IPS-18a (cell line): ENCODE measurements around the gene RYR3.

Experiments used
- H3K27ac ChIP-seq: one replicate; pipeline ENCODE4 v1.5.1; 2013; ENCODE audit warnings: low read length
- H3K27me3 ChIP-seq: one replicate; pipeline ENCODE4 v1.6.1; 2013; ENCODE audit warnings: mild to moderate bottlenecking, low read length; ENCODE audit not compliant: control insufficient read depth, insufficient read depth
- H3K36me3 ChIP-seq: one replicate; pipeline ENCODE4 v1.6.1; 2013; ENCODE audit warnings: low read depth, low read length; ENCODE audit not compliant: control insufficient read depth
- H3K4me1 ChIP-seq: one replicate; pipeline ENCODE4 v1.6.1; 2013; ENCODE audit warnings: low read depth, low read length; ENCODE audit not compliant: control insufficient read depth
- H3K4me3 ChIP-seq: one replicate; pipeline ENCODE4 v1.5.1; 2013; ENCODE audit warnings: low read length
- H3K9ac ChIP-seq: one replicate; pipeline ENCODE4 v1.6.1; 2013; ENCODE audit warnings: mild to moderate bottlenecking, low read length, moderate library complexity
- H3K9me3 ChIP-seq: one replicate; pipeline ENCODE4 v1.6.1; 2013; ENCODE audit warnings: low read depth, low read length; ENCODE audit not compliant: control insufficient read depth

RYR3 gene

GRCh38 chr15:33360886-33361285, 50.1 kb downstream of the RYR3 start:
- H3K4me3 ChIP-seq: no peak overlapping the region
- H3K27ac ChIP-seq: no peak overlapping the region
- H3K9me3 ChIP-seq: no peaks in the 10 kb centered on the region
- no peaks in the 10 kb centered on the region for H3K36me3 ChIP-seq
- no peaks in the 10 kb centered on the region for H3K27me3 ChIP-seq
- H3K9ac ChIP-seq: no peak overlapping the region
- H3K4me1 ChIP-seq: no peaks in the 10 kb centered on the region

- H3K9me3 ChIP-seq: no peaks in the 10 kb centered on the region
- H3K4me3 ChIP-seq: no peak overlapping the region
- no peaks in the 10 kb centered on the region for H3K4me1 ChIP-seq
- H3K27me3 ChIP-seq: no peaks in the 10 kb centered on the region
- H3K27ac ChIP-seq: no peak overlapping the region
- no peak overlapping the region for H3K9ac ChIP-seq
- H3K36me3 ChIP-seq: no peaks in the 10 kb centered on the region
These were observed 59.3 kb downstream of the RYR3 start for GRCh38 chr15:33369941-33370622.

- no peak overlapping the region for H3K9ac ChIP-seq
- H3K36me3 ChIP-seq: no peaks in the 10 kb centered on the region
- H3K27me3 ChIP-seq: no peaks in the 10 kb centered on the region
- H3K4me3 ChIP-seq: no peak overlapping the region
- H3K4me1 ChIP-seq: no peaks in the 10 kb centered on the region
- H3K9me3 ChIP-seq: no peaks in the 10 kb centered on the region
- no peak overlapping the region for H3K27ac ChIP-seq
These were observed 59.9 kb downstream of the RYR3 start for GRCh38 chr15:33370623-33371020.

- no peak overlapping the region for H3K27ac ChIP-seq
- H3K9me3 ChIP-seq: no peaks in the 10 kb centered on the region
- H3K4me3 ChIP-seq: no peak overlapping the region
- no peak overlapping the region for H3K9ac ChIP-seq
- no peaks in the 10 kb centered on the region for H3K4me1 ChIP-seq
- H3K36me3 ChIP-seq: no peaks in the 10 kb centered on the region
- no peaks in the 10 kb centered on the region for H3K27me3 ChIP-seq
These were observed 60.4 kb downstream of the RYR3 start for GRCh38 chr15:33371159-33371558.

GRCh38 chr15:33374226-33374914, 63.6 kb downstream of the RYR3 start:
- no peaks in the 10 kb centered on the region for H3K36me3 ChIP-seq
- no peaks in the 10 kb centered on the region for H3K9me3 ChIP-seq
- H3K27ac ChIP-seq: no peak overlapping the region
- H3K4me1 ChIP-seq: no peaks in the 10 kb centered on the region
- H3K27me3 ChIP-seq: no peaks in the 10 kb centered on the region
- H3K4me3 ChIP-seq: no peak overlapping the region
- no peak overlapping the region for H3K9ac ChIP-seq

- H3K4me3 ChIP-seq: no peak overlapping the region
- no peaks in the 10 kb centered on the region for H3K27me3 ChIP-seq
- no peak overlapping the region for H3K9ac ChIP-seq
- H3K36me3 ChIP-seq: no peaks in the 10 kb centered on the region
- H3K27ac ChIP-seq: no peak overlapping the region
- no peaks in the 10 kb centered on the region for H3K4me1 ChIP-seq
- H3K9me3 ChIP-seq: no peaks in the 10 kb centered on the region
These were observed 64.5 kb downstream of the RYR3 start for GRCh38 chr15:33375236-33375635.

- H3K4me1 ChIP-seq: no peaks in the 10 kb centered on the region
- no peaks in the 10 kb centered on the region for H3K27me3 ChIP-seq
- H3K9ac ChIP-seq: no peak overlapping the region
- no peak overlapping the region for H3K27ac ChIP-seq
- no peak overlapping the region for H3K4me3 ChIP-seq
- H3K36me3 ChIP-seq: no peaks in the 10 kb centered on the region
- H3K9me3 ChIP-seq: no peaks in the 10 kb centered on the region
These were observed 66.4 kb downstream of the RYR3 start for GRCh38 chr15:33377204-33377603.

GRCh38 chr15:33378866-33379480, 68.2 kb downstream of the RYR3 start:
- no peaks in the 10 kb centered on the region for H3K36me3 ChIP-seq
- no peak overlapping the region for H3K9ac ChIP-seq
- no peak overlapping the region for H3K4me3 ChIP-seq
- no peaks in the 10 kb centered on the region for H3K9me3 ChIP-seq
- no peaks in the 10 kb centered on the region for H3K4me1 ChIP-seq
- no peak overlapping the region for H3K27ac ChIP-seq
- H3K27me3 ChIP-seq: no peaks in the 10 kb centered on the region

GRCh38 chr15:33380406-33380805, 69.6 kb downstream of the RYR3 start:
- Histone ChIP-seq H3K27ac (no peak overlapping the region), H3K9ac (no peak overlapping the region), H3K4me1 (no peaks in the 10 kb centered on the region), H3K27me3 (no peaks in the 10 kb centered on the region), H3K36me3 (no peaks in the 10 kb centered on the region), H3K9me3 (no peaks in the 10 kb centered on the region), H3K4me3 (no peak overlapping the region)

GRCh38 chr15:33382491-33382890, 71.7 kb downstream of the RYR3 start:
- Histone ChIP-seq H3K9ac (no peak overlapping the region), H3K27me3 (no peaks in the 10 kb centered on the region), H3K36me3 (no peaks in the 10 kb centered on the region), H3K27ac (no peak overlapping the region), H3K4me1 (no peaks in the 10 kb centered on the region), H3K9me3 (no peaks in the 10 kb centered on the region), H3K4me3 (no peak overlapping the region)

GRCh38 chr15:33384307-33384706, 73.5 kb downstream of the RYR3 start:
- no peak overlapping the region for H3K4me3 ChIP-seq
- no peak overlapping the region for H3K9ac ChIP-seq
- no peaks in the 10 kb centered on the region for H3K27me3 ChIP-seq
- no peaks in the 10 kb centered on the region for H3K9me3 ChIP-seq
- H3K4me1 ChIP-seq: no peaks in the 10 kb centered on the region
- no peaks in the 10 kb centered on the region for H3K36me3 ChIP-seq
- no peak overlapping the region for H3K27ac ChIP-seq

- H3K9me3 ChIP-seq: no peaks in the 10 kb centered on the region
- no peaks in the 10 kb centered on the region for H3K4me1 ChIP-seq
- no peak overlapping the region for H3K9ac ChIP-seq
- H3K27me3 ChIP-seq: no peaks in the 10 kb centered on the region
- H3K27ac ChIP-seq: no peak overlapping the region
- H3K36me3 ChIP-seq: no peaks in the 10 kb centered on the region
- H3K4me3 ChIP-seq: no peak overlapping the region
These were observed 81.7 kb downstream of the RYR3 start for GRCh38 chr15:33392453-33392852.
